Lung (tissue), 12 donors: ENCODE data around the gene MYO3B. TPM values are rescaled to one million over a fixed set of nuclear protein-coding genes. Genes with fewer than 3 reads are reported as not detected.

Experiments
- ATAC-seq: fragments of 200-7000 bp; cut with Tn5 transposase; one replicate; pipeline ENCODE4 v1.9.1; 2020; ENCODE audit warnings: moderate number of reproducible peaks; ENCODE audit not compliant: insufficient read depth, low FRiP score
- DNase-seq, 3 donors: peaks; one replicate each; pipeline ENCODE4 v3.0.0-alpha.2; 2013 to 2017
- H3K27ac ChIP-seq, 2 donors: one replicate each; pipeline ENCODE4 v1.5.1; 2013; ENCODE audit warnings: mild to moderate bottlenecking in 2 of 2, moderate library complexity in 2 of 2, control low read depth in 1 of 2, inconsistent platforms in 1 of 2, low read depth in 1 of 2, low read length in 1 of 2
- H3K27me3 ChIP-seq, 3 donors: one replicate each; pipeline ENCODE4 v1.5.1; 2013; ENCODE audit warnings: low read length in 2 of 3; ENCODE audit not compliant: control insufficient read depth in 3 of 3, insufficient read depth in 3 of 3
- H3K36me3 ChIP-seq, 4 donors: one replicate each; pipeline ENCODE4 v1.5.1; 2013; ENCODE audit warnings: low read length in 4 of 4, mild to moderate bottlenecking in 1 of 4, moderate library complexity in 1 of 4; ENCODE audit not compliant: control insufficient read depth in 4 of 4, insufficient read depth in 4 of 4
- H3K4me1 ChIP-seq, 5 donors: one replicate each; pipeline ENCODE4 v1.5.1; 2013; ENCODE audit warnings: low read length in 5 of 5, mild to moderate bottlenecking in 2 of 5, moderate library complexity in 1 of 5; ENCODE audit not compliant: control insufficient read depth in 5 of 5, insufficient read depth in 5 of 5
- H3K4me3 ChIP-seq: one replicate; pipeline ENCODE4 v1.5.1; 2013; ENCODE audit warnings: mild to moderate bottlenecking, control low read depth, moderate library complexity
- H3K9ac ChIP-seq, 2 donors: one replicate each; pipeline ENCODE4 v1.5.1; 2013; ENCODE audit warnings: low read length in 2 of 2, control low read depth in 1 of 2; ENCODE audit not compliant: insufficient read depth in 1 of 2
- H3K9me3 ChIP-seq, 4 donors: one replicate each; pipeline ENCODE4 v1.5.1; 2013; ENCODE audit warnings: low read length in 3 of 4, mild to moderate bottlenecking in 1 of 4, moderate library complexity in 1 of 4; ENCODE audit not compliant: control insufficient read depth in 4 of 4, insufficient read depth in 3 of 4
- WGBS, 2 donors: extraction: QIAGEN DNeasy Blood & Tissue Kit; methylation state at CpG; one replicate each; pipeline ENCODE4 v1.1.7; 2013; 5-methylcytosine and 5-hydroxymethylcytosine counted together
- polyA plus RNA-seq, 2 donors: library from polyadenylated mRNA; stranded (reverse); fragments of 200-250 nt; gene quantifications; one replicate each; pipeline ENCODE4 v1.2.1, GENCODE V29; 2013
- total RNA-seq, 2 donors: library from RNA; depleted of rRNA in 1 of 2; stranded (reverse); fragments of >200 nt in 1 of 2; gene quantifications; one replicate each; pipeline ENCODE4 v1.2.1, GENCODE V29; 2014 to 2021
- TF ChIP-seq, protein P1 (sequence below): IDR thresholded peaks from 2 replicates; pipeline ENCODE4 v1.5.1; 2012; ENCODE audit warnings: mild to moderate bottlenecking; ENCODE audit errors: control extremely low read depth, extremely low read depth
- donor health status: control.
- donor health status: control.
- donor health status: Bipolar disorder and iron deficiency.
- donor health status: healthy.
- donor health status: DM: yes; HTN: yes; CAD: no.

MYO3B gene
- total and polyA plus RNA-seq, 4 donors: 0.03 to 0.82 (median 0.05) TPM; not detected in 1

DNA sequence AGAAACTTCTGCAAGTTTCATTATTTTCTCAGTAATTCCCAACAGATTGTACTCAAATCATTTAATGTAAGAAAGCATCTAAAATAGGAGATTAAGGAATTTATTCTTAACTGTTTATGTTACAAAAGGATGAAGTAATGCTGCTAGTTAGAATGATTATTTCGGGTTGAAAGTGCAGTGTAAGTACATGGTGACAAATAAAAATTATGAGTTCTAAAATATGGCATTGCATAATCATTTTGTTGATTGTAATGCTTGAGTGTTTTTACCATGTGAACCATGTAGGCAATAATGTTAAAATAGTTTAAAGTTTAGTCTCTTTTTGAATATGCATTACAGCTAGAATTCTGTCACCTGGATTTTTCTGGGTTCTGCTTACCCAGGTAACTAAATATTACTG is 388.2 kb downstream of the MYO3B start:
- Histone ChIP-seq H3K9ac (no peak overlapping the region), H3K9me3 (no peaks in the 10 kb centered on the region), H3K27ac (no peak overlapping the region), H3K27me3 (no peaks in the 10 kb centered on the region), H3K36me3 (no peaks in the 10 kb centered on the region), H3K4me3 (no peak overlapping the region), H3K4me1 (peaks cover 0 to 15% (median 8%) of the 10 kb centered on the region in 5 donors)
- TF ChIP-seq, protein P1, sequence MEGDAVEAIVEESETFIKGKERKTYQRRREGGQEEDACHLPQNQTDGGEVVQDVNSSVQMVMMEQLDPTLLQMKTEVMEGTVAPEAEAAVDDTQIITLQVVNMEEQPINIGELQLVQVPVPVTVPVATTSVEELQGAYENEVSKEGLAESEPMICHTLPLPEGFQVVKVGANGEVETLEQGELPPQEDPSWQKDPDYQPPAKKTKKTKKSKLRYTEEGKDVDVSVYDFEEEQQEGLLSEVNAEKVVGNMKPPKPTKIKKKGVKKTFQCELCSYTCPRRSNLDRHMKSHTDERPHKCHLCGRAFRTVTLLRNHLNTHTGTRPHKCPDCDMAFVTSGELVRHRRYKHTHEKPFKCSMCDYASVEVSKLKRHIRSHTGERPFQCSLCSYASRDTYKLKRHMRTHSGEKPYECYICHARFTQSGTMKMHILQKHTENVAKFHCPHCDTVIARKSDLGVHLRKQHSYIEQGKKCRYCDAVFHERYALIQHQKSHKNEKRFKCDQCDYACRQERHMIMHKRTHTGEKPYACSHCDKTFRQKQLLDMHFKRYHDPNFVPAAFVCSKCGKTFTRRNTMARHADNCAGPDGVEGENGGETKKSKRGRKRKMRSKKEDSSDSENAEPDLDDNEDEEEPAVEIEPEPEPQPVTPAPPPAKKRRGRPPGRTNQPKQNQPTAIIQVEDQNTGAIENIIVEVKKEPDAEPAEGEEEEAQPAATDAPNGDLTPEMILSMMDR: no peak
- 53 to 70% methylated on average over 1 of the region's 1 CpG for WGBS, 2 donors
- ATAC-seq: no peak
- DNase-seq: peak in 1 of 3 donors; percentile 52

- no peak overlapping the region for H3K27ac ChIP-seq
- H3K9ac ChIP-seq: no peak overlapping the region
- H3K27me3 ChIP-seq: no peaks in the 10 kb centered on the region
- peak in 2 of 3 donors; percentile 40 to 60 for DNase-seq
- TF ChIP-seq, protein P1: no peak
- no peaks in the 10 kb centered on the region for H3K9me3 ChIP-seq
- peaks cover 0 to 15% (median 8%) of the 10 kb centered on the region in 5 donors for H3K4me1 ChIP-seq
- H3K4me3 ChIP-seq: no peak overlapping the region
- no peaks in the 10 kb centered on the region for H3K36me3 ChIP-seq
- WGBS, 2 donors: 75 to 95% methylated on average over 2 of the region's 2 CpGs
- ATAC-seq: no peak
Observed at GRCh38 chr2:170567429-170567828, 389.5 kb downstream of the MYO3B start.

- H3K27ac ChIP-seq: no peak overlapping the region
- ATAC-seq (no peak), DNase-seq (no peak)
- peaks cover 0 to 15% (median 8%) of the 10 kb centered on the region in 5 donors for H3K4me1 ChIP-seq
- H3K9ac ChIP-seq: no peak overlapping the region
- H3K27me3 ChIP-seq: no peaks in the 10 kb centered on the region
- WGBS, 2 donors: 94 to 97% methylated on average over 2 of the region's 2 CpGs
- TF ChIP-seq, protein P1: no peak
- no peaks in the 10 kb centered on the region for H3K9me3 ChIP-seq
- H3K4me3 ChIP-seq: no peak overlapping the region
- H3K36me3 ChIP-seq: no peaks in the 10 kb centered on the region
Observed at GRCh38 chr2:170568511-170568910, 390.6 kb downstream of the MYO3B start.

GRCh38 chr2:170571612-170572011 is 393.7 kb downstream of the MYO3B start:
- peaks cover 0 to 16% (median 11%) of the 10 kb centered on the region in 5 donors for H3K4me1 ChIP-seq
- no peak overlapping the region for H3K9ac ChIP-seq
- H3K27ac ChIP-seq: no peak overlapping the region
- TF ChIP-seq, protein P1: no peak
- H3K9me3 ChIP-seq: no peaks in the 10 kb centered on the region
- ATAC-seq (no peak), DNase-seq (no peak)
- H3K27me3 ChIP-seq: no peaks in the 10 kb centered on the region
- no peaks in the 10 kb centered on the region for H3K36me3 ChIP-seq
- WGBS, 2 donors: 89 to 91% methylated on average over 1 of the region's 1 CpG
- H3K4me3 ChIP-seq: no peak overlapping the region
